Lower leg skin (tissue), 4 donors: ENCODE results near the gene CD28. TPM values are rescaled to one million over a fixed set of nuclear protein-coding genes. Genes with fewer than 3 reads are reported as not detected.

Experiments
- DNase-seq, 2 donors: peaks; one replicate each; pipeline ENCODE4 v3.0.0-alpha.2; 2019; ENCODE audit warnings: low spot score in 2 of 2
- H3K4me3 ChIP-seq: fragments of 200-600 bp; sonication (generic); 2 replicates; pipeline ENCODE4 v1.5.1; 2017; ENCODE audit warnings: mild to moderate bottlenecking, low read depth; ENCODE audit not compliant: poor library complexity, severe bottlenecking
- POLR2A ChIP-seq, 2 donors: fragments of 450-650 bp; IDR thresholded peaks; one replicate each; pipeline ENCODE4 v1.6.1; 2016 to 2017; ENCODE audit warnings: antibody characterized with exemption in 2 of 2, mild to moderate bottlenecking in 1 of 2, moderate library complexity in 1 of 2
- WGBS, 2 donors: methylation state at CpG; one replicate each; pipeline ENCODE4 v1.1.5; 2018; 5-methylcytosine and 5-hydroxymethylcytosine counted together
- intact Hi-C: fragments of 100-400 bp; cut with DNase I; formaldehyde crosslinking; loops from one replicate; pipeline ENCODE4 v1.15.0; 2023; ENCODE audit warnings: low total_unique reads
- total RNA-seq, 4 donors: library from RNA; depleted of rRNA; stranded (reverse); fragments of >200 nt; gene quantifications; one replicate each; pipeline ENCODE4 v1.1.0, GENCODE V29; 2016
- TF ChIP-seq, protein P1 (sequence below), 3 donors: fragments of 450-650 bp; IDR thresholded peaks; one replicate each; pipeline ENCODE4 v1.5.1; 2016; ENCODE audit warnings: antibody characterized with exemption in 3 of 3, mild to moderate bottlenecking in 3 of 3, moderate library complexity in 2 of 3

CD28 gene
- total RNA-seq, 4 donors from 2014 or later: 0.08 to 0.45 (median 0.31) TPM

GRCh38 chr2:203672856-203673255, 33.6 kb upstream of the CD28 start:
- TF ChIP-seq, protein P1, sequence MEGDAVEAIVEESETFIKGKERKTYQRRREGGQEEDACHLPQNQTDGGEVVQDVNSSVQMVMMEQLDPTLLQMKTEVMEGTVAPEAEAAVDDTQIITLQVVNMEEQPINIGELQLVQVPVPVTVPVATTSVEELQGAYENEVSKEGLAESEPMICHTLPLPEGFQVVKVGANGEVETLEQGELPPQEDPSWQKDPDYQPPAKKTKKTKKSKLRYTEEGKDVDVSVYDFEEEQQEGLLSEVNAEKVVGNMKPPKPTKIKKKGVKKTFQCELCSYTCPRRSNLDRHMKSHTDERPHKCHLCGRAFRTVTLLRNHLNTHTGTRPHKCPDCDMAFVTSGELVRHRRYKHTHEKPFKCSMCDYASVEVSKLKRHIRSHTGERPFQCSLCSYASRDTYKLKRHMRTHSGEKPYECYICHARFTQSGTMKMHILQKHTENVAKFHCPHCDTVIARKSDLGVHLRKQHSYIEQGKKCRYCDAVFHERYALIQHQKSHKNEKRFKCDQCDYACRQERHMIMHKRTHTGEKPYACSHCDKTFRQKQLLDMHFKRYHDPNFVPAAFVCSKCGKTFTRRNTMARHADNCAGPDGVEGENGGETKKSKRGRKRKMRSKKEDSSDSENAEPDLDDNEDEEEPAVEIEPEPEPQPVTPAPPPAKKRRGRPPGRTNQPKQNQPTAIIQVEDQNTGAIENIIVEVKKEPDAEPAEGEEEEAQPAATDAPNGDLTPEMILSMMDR (IDR thresholded peaks at IDR 0.05): no peak
- TF ChIP-seq POLR2A (IDR thresholded peaks at IDR 0.05): no peak
- no peak overlapping the region for H3K4me3 ChIP-seq

DNA sequence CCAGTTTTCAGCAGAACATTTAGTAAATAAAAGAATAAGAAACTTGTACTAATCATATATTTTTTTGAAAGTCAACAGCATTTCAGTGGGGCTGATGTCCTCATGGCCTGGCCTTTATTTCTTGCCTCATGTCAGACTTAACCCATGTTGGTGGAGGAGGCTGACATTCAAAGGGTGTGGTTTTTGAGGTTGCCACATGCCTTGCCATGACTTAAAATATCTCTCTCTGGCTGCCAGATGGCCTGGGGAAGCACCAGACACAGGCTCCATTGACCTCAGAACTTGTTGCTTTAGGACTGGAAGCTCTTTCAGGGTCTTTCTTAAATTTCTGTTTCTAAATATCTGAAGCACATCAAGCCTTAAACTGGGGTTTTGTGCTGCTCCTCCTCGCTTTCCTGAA, 32.5 kb upstream of the CD28 start:
- TF ChIP-seq, protein P1 (IDR thresholded peaks at IDR 0.05): no peak
- no peak for TF ChIP-seq POLR2A (IDR thresholded peaks at IDR 0.05)
- H3K4me3 ChIP-seq: no peak overlapping the region
- WGBS, 2 donors: 71 to 78% methylated on average over 1 of the region's 1 CpG
- DNase-seq: peak in 1 of 2 donors; percentile 81
- intact Hi-C loops: no loop called here

More at GRCh38 chr2:203672856-203673255, 33.6 kb upstream of the CD28 start:
- intact Hi-C loops: no loop called here
- WGBS, 2 donors: 85 to 87% methylated on average over 3 of the region's 3 CpGs
- DNase-seq: no peak

GRCh38 chr2:203675086-203675485, 31.4 kb upstream of the CD28 start:
- 69 to 74% methylated on average over 3 of the region's 3 CpGs for WGBS, 2 donors
- DNase-seq: no peak
- TF ChIP-seq, protein P1 (IDR thresholded peaks at IDR 0.05): no peak
- TF ChIP-seq POLR2A (IDR thresholded peaks at IDR 0.05): no peak
- intact Hi-C loops: no loop called here
- H3K4me3 ChIP-seq: no peak overlapping the region

GRCh38 chr2:203678971-203679370, 27.5 kb upstream of the CD28 start:
- no peak for DNase-seq
- TF ChIP-seq, protein P1 (IDR thresholded peaks at IDR 0.05): no peak
- TF ChIP-seq POLR2A (IDR thresholded peaks at IDR 0.05): no peak
- no peak overlapping the region for H3K4me3 ChIP-seq
- 85 to 92% methylated on average over 3 of the region's 3 CpGs for WGBS, 2 donors
- intact Hi-C loops: no loop called here

- no peak for DNase-seq
- intact Hi-C loops: no loop called here
- TF ChIP-seq, protein P1 (IDR thresholded peaks at IDR 0.05): no peak
- no peak for TF ChIP-seq POLR2A (IDR thresholded peaks at IDR 0.05)
Observed at GRCh38 chr2:203679401-203679800, 27.0 kb upstream of the CD28 start.

DNA sequence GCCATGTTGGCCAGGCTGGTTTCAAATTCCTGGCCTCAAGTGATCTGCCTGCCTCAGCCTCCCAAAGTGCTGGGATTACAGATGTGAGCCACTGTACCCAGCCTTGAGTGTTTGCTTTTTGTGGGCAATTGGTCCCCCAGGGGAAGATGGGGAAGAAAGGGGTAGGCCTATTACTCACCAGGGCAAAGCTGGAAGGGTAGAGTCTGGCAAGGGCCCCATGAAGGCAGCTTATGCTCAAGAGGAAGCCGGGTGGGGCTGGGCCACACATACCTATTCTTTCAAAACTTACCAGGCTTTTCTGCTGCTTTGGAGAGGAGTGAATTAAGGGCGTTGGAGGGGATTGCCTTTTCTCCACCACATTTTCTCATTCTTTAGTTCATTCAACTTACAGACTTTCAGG, 24.5 kb upstream of the CD28 start:
- 26 to 32% methylated on average over 2 of the region's 2 CpGs for WGBS, 2 donors
- H3K4me3 ChIP-seq: no peak overlapping the region
- TF ChIP-seq, protein P1 (IDR thresholded peaks at IDR 0.05): no peak
- no peak for TF ChIP-seq POLR2A (IDR thresholded peaks at IDR 0.05)
- no peak for DNase-seq
- intact Hi-C loops: no loop called here

More at GRCh38 chr2:203679401-203679800, 27.0 kb upstream of the CD28 start:
- no peak overlapping the region for H3K4me3 ChIP-seq
